IMR-90 (cell line): ENCODE results near the gene CDH1. TPM values are rescaled to one million over a fixed set of nuclear protein-coding genes. Genes with fewer than 3 reads are reported as not detected.
A peak's percentile ranks its signal among the peaks of the same experiment; 100 is the strongest.

ENCODE experiments used
- ATAC-seq: fragments of 200-7000 bp; cut with Tn5 transposase; 2 replicates; pipeline ENCODE4 v1.9.1; 2020; ENCODE audit warnings: low read depth, mild to moderate bottlenecking, moderate library complexity
- BruUV-seq: library from RNA; stranded (reverse); fragments of 400-500 nt; replicated peaks from 2 replicates; lab custom pipeline; 2021; lab: Mats Ljungman, UMichigan
- CTCF ChIA-PET: fragments of 300-600 bp; formaldehyde crosslinking; extraction: SDS; loops from one replicate; lab custom pipeline; 2021; ENCODE audit warnings: antibody characterized with exemption; lab: Yijun Ruan, JAX
- POLR2A ChIA-PET: fragments of 300-600 bp; sonication (Branson Sonifier 250); formaldehyde crosslinking; loops from one replicate; lab custom pipeline; 2022; ENCODE audit warnings: antibody characterized with exemption; ENCODE audit not compliant: unreplicated experiment; lab: Charles Lee
- DNase-seq: peaks from one replicate; pipeline ENCODE4 v3.0.0; 2013
- H2AFZ ChIP-seq: replicated peaks from 2 replicates; pipeline ENCODE3; 2013; ENCODE audit warnings: low read length, mild to moderate bottlenecking; ENCODE audit not compliant: poor library complexity
- H2AK5ac ChIP-seq: 2 replicates; pipeline ENCODE4 v1.6.1; 2013; ENCODE audit warnings: low read depth, low read length, inconsistent platforms
- H2AK9ac ChIP-seq: replicated peaks from 2 replicates; pipeline ENCODE3; 2013; ENCODE audit warnings: mild to moderate bottlenecking, low read depth, low read length, moderate library complexity; ENCODE audit not compliant: poor library complexity
- H2BK120ac ChIP-seq: 2 replicates; pipeline ENCODE4 v1.6.1; 2013; ENCODE audit warnings: low read depth, low read length, inconsistent platforms
- H2BK15ac ChIP-seq: 3 replicates; pipeline ENCODE4 v1.6.1; 2013; ENCODE audit warnings: low read depth, low read length, inconsistent platforms
- H2BK20ac ChIP-seq: 2 replicates; pipeline ENCODE4 v1.6.1; 2013; ENCODE audit warnings: low read depth, mild to moderate bottlenecking, inconsistent platforms, low read length, moderate library complexity
- H2BK5ac ChIP-seq: 2 replicates; pipeline ENCODE4 v1.6.1; 2013; ENCODE audit warnings: mild to moderate bottlenecking, low read depth, low read length, inconsistent platforms; ENCODE audit not compliant: poor library complexity, severe bottlenecking
- H3K14ac ChIP-seq: replicated peaks from 2 replicates; pipeline ENCODE4 v1.6.1; 2013; ENCODE audit warnings: low read depth, low read length, inconsistent platforms
- H3K18ac ChIP-seq: 2 replicates; pipeline ENCODE4 v1.6.1; 2013; ENCODE audit warnings: low read depth, low read length, control low read depth
- H3K23ac ChIP-seq: 2 replicates; pipeline ENCODE4 v1.6.1; 2013; ENCODE audit warnings: low read depth, low read length, inconsistent platforms
- H3K27ac ChIP-seq: 2 replicates; pipeline ENCODE4 v1.5.1; 2013; ENCODE audit warnings: mild to moderate bottlenecking, control low read depth, low read length; ENCODE audit not compliant: insufficient read depth
- H3K27me3 ChIP-seq: 2 replicates; pipeline ENCODE4 v1.6.1; 2013; ENCODE audit warnings: low read length; ENCODE audit not compliant: control insufficient read depth, insufficient read depth
- H3K36me3 ChIP-seq: 2 replicates; pipeline ENCODE4 v1.6.1; 2013; ENCODE audit warnings: low read length, mixed read lengths; ENCODE audit not compliant: control insufficient read depth, insufficient read depth
- H3K4ac ChIP-seq: 2 replicates; pipeline ENCODE4 v1.6.1; 2013; ENCODE audit warnings: low read depth, low read length, inconsistent platforms
- H3K4me1 ChIP-seq: 2 replicates; pipeline ENCODE4 v1.6.1; 2013; ENCODE audit warnings: low read length, mixed read lengths; ENCODE audit not compliant: control insufficient read depth, insufficient read depth
- H3K4me2 ChIP-seq: 2 replicates; pipeline ENCODE4 v1.6.1; 2013; ENCODE audit warnings: low read depth, mild to moderate bottlenecking, control low read depth, low read length, moderate library complexity
- H3K4me3 ChIP-seq: 2 replicates; pipeline ENCODE4 v1.5.1; 2013; ENCODE audit warnings: low read depth, mild to moderate bottlenecking, control low read depth, low read length, moderate library complexity; ENCODE audit not compliant: insufficient read depth
- H3K56ac ChIP-seq: 2 replicates; pipeline ENCODE4 v1.6.1; 2013; ENCODE audit warnings: low read length, inconsistent platforms; ENCODE audit not compliant: insufficient read depth; ENCODE audit errors: extremely low read depth
- H3K79me1 ChIP-seq, 2 experiments: 2 replicates each; pipeline ENCODE4 v1.6.1; 2013; ENCODE audit warnings: low read length in 2 of 2, inconsistent platforms in 1 of 2, low read depth in 1 of 2
- H3K9ac ChIP-seq: 2 replicates; pipeline ENCODE4 v1.6.1; 2013; ENCODE audit warnings: low read depth, low read length, control low read depth
- H3K9me1 ChIP-seq: 2 replicates; pipeline ENCODE4 v1.6.1; 2013; ENCODE audit warnings: low read length, inconsistent platforms; ENCODE audit not compliant: insufficient read depth
- H3K9me3 ChIP-seq: 2 replicates; pipeline ENCODE4 v1.6.1; 2013; ENCODE audit warnings: low read length; ENCODE audit not compliant: control insufficient read depth, insufficient read depth
- H4K20me1 ChIP-seq: 2 replicates; pipeline ENCODE4 v1.6.1; 2013; ENCODE audit warnings: low read length, inconsistent platforms; ENCODE audit not compliant: insufficient read depth
- H4K5ac ChIP-seq: 2 replicates; pipeline ENCODE4 v1.6.1; 2013; ENCODE audit warnings: mild to moderate bottlenecking, low read depth, low read length, control low read depth
- H4K8ac ChIP-seq, 2 experiments: 2 replicates each; pipeline ENCODE4 v1.6.1; 2013; ENCODE audit warnings: low read depth in 2 of 2, low read length in 2 of 2, control low read depth in 1 of 2, inconsistent platforms in 1 of 2
- H4K91ac ChIP-seq: 2 replicates; pipeline ENCODE4 v1.6.1; 2013; ENCODE audit warnings: low read depth, low read length, inconsistent platforms; ENCODE audit not compliant: insufficient read depth
- BHLHE40 ChIP-seq: fragments of 150-350 bp; IDR thresholded peaks from 2 replicates; pipeline ENCODE4 v1.6.1; 2016; ENCODE audit warnings: mild to moderate bottlenecking, low read depth, low read length
- CEBPB ChIP-seq: IDR thresholded peaks from 2 replicates; pipeline ENCODE4 v1.6.1; 2012; ENCODE audit warnings: low read depth, low read length, improper control_type of control experiment
- MAFK ChIP-seq: IDR thresholded peaks from 2 replicates; pipeline ENCODE4 v1.6.1; 2012; ENCODE audit warnings: low read depth, low read length, improper control_type of control experiment
- MAZ ChIP-seq: IDR thresholded peaks from 2 replicates; pipeline ENCODE4 v1.6.1; 2012; ENCODE audit warnings: low read depth, mild to moderate bottlenecking, low read length, improper control_type of control experiment, moderate library complexity, borderline replicate concordance
- MXI1 ChIP-seq: IDR thresholded peaks from 2 replicates; pipeline ENCODE4 v1.6.1; 2012; ENCODE audit warnings: low read depth, mild to moderate bottlenecking, low read length, moderate library complexity, borderline replicate concordance
- NFE2L2 ChIP-seq: fragments of 150-350 bp; IDR thresholded peaks from 2 replicates; pipeline ENCODE4 v1.6.1; 2016; ENCODE audit warnings: low read depth, mild to moderate bottlenecking, low read length
- RFX5 ChIP-seq: IDR thresholded peaks from 2 replicates; pipeline ENCODE4 v1.8.0; 2012; ENCODE audit warnings: low read depth, mild to moderate bottlenecking, low read length, moderate library complexity
- SMC3 ChIP-seq: fragments of 150-350 bp; IDR thresholded peaks from 2 replicates; pipeline ENCODE4 v1.6.1; 2016; ENCODE audit warnings: low read depth, mild to moderate bottlenecking, antibody characterized with exemption, low read length, moderate library complexity
- WGBS, 2 experiments: methylation state at CpG; one replicate each; pipeline versions ENCODE4 v1.1.5 to v1.1.7; 2013; ENCODE audit warnings: missing lambda C conversion rate in 2 of 2; ENCODE audit not compliant: insufficient read length in 1 of 2; ENCODE audit errors: extremely low coverage in 2 of 2; 5-methylcytosine and 5-hydroxymethylcytosine counted together
- dilution Hi-C: fragments of 300-500 bp; cut with HindIII; formaldehyde crosslinking; loops from one replicate; pipeline ENCODE4 v1.14.3; 2018; ENCODE audit warnings: low sequenced_read_pairs; ENCODE audit not compliant: unreplicated experiment
- in situ Hi-C: fragments of 300-500 bp; cut with MboI; formaldehyde crosslinking; loops from 3 replicates; pipeline ENCODE4 v1.14.3; 2019; ENCODE audit warnings: low sequenced_read_pairs, inconsistent platforms, mixed read lengths
- intact Hi-C: fragments of 100-400 bp; cut with micrococcal nuclease; formaldehyde crosslinking; loops from 2 replicates; pipeline ENCODE4 v1.10.0; 2022
- polyA plus RNA-seq, 3 experiments: library from polyadenylated mRNA; depleted of rRNA; stranded (reverse); fragments of >200 nt; gene quantifications; 2 replicates each; pipeline ENCODE4 v1.2.3, GENCODE V29; 2012; ENCODE audit warnings: low replicate concordance in 1 of 3
- total RNA-seq: library from RNA; depleted of rRNA; stranded (reverse); fragments of >200 nt; gene quantifications from 2 replicates; pipeline ENCODE4 v1.2.3, GENCODE V29; 2012
- TF ChIP-seq, protein P1 (sequence below): fragments of 150-350 bp; IDR thresholded peaks from 2 replicates; pipeline ENCODE4 v1.6.1; 2017; ENCODE audit warnings: mild to moderate bottlenecking, antibody characterized with exemption, low read length, low read depth
- TF ChIP-seq, protein P2 (sequence below): fragments of 150-350 bp; IDR thresholded peaks from 2 replicates; pipeline ENCODE4 v1.6.1; 2016; ENCODE audit warnings: low read depth, mild to moderate bottlenecking, low read length, moderate library complexity, borderline replicate concordance

The CDH1 gene
- total and polyA plus RNA-seq, 2 of the 4 experiments (the other 2 are of a cell fraction) = under 0.01 TPM; not detected in 1

DNA sequence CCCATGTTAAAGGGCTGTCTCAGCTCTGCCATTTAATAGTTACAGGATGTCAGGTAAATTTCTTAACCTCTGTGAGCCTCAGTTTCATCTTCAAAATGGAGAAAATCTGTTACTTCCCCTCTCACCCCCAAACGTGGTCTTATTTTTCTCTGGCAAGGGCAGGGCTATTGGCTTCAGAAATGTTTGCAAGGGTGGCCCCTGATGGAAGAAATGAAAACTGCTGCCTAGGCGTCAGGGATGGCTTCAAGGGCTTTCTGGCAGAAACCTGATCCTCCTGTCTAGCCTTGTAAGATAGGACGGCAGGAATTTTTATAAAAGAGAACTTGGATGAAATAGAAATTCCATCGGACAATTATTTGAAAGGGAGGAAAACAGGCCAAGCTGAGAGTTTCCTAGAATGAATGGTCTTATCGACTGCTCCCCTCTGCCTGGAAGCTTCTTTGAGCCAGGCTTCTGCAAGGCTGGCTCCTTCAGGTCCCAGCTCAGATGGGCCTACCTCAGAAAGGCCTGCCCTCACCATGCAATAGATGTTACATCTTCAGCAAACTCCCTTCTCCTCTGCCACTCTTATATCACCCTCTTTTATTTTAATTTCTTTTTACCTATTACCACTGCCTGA lies 63.3 kb downstream of the CDH1 start (continued):
- 0 out of 2 replicates have a peak, but pooled peaks have one; percentile 4 for TF ChIP-seq MAFK

DNA sequence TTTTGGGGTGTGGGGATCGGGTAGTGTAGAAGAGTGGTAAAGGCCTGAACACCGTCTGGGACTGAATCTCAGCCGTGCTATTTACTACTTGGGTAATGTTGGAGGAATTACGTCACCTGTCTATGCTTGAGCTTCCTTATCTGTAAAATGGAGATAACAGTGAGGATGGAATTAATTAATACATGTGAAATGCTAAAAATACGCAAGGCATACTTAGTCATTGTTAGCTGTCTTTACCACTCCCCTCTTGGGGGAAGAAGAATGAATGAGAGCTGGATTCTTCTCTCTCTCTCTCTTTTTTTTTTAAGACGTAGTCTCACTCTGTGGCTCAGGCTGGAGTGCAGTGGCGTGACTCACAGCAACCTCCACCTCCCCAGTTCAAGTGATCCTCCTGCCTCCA lies 65.1 kb downstream of the CDH1 start:
- H3K4me3 ChIP-seq = no peak overlapping the region
- no peak overlapping the region for H4K5ac ChIP-seq
- no peak overlapping the region for H3K14ac ChIP-seq
- H3K56ac ChIP-seq = no peak overlapping the region
- in situ Hi-C loops = no loop called here
- H4K91ac ChIP-seq = no peak overlapping the region
- H3K18ac ChIP-seq = no peak overlapping the region
- H2AFZ ChIP-seq = no peak overlapping the region
- H3K36me3 ChIP-seq = no peaks in the 10 kb centered on the region
- no peaks in the 10 kb centered on the region for H3K9me1 ChIP-seq
- intact Hi-C loops = no loop called here
- H3K23ac ChIP-seq = no peak overlapping the region
- ChIA-PET POLR2A (no interaction called here), CTCF (interaction anchor here (0.6 to 1.3 kb wide), 2 partner anchors 9 to 212 kb away, joined by 3 to 6 read pairs; no protein-coding TSS in a partner anchor)
- peak overlapping the region; percentile 46 for H2AK9ac ChIP-seq
- H3K9ac ChIP-seq = no peak overlapping the region
- DNase-seq (peak; percentile 81), ATAC-seq (peak; percentile 40)
- H3K27me3 ChIP-seq = peaks cover 5% of the 10 kb centered on the region; the same call in 1 of the 2 replicates
- H3K27ac ChIP-seq = no peak overlapping the region
- no peak overlapping the region for H3K4me2 ChIP-seq
- dilution Hi-C loops = no loop called here
- no peak overlapping the region for H4K8ac ChIP-seq
- no peak overlapping the region for H2BK20ac ChIP-seq
- no peak overlapping the region for H2AK5ac ChIP-seq
- peak overlapping the region; percentile 8; the same call in 1 of the 2 replicates for H2BK120ac ChIP-seq
- no peak overlapping the region for H3K4ac ChIP-seq
- no TSS peak for BruUV-seq
- no peak for TF ChIP-seq MAZ
- TF ChIP-seq CEBPB = peak; percentile 53; the same call in 1 of the 2 replicates
- TF ChIP-seq, protein P1, sequence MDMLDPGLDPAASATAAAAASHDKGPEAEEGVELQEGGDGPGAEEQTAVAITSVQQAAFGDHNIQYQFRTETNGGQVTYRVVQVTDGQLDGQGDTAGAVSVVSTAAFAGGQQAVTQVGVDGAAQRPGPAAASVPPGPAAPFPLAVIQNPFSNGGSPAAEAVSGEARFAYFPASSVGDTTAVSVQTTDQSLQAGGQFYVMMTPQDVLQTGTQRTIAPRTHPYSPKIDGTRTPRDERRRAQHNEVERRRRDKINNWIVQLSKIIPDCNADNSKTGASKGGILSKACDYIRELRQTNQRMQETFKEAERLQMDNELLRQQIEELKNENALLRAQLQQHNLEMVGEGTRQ = no peak
- no peak for TF ChIP-seq MXI1
- no peak for TF ChIP-seq BHLHE40
- TF ChIP-seq, protein P2, sequence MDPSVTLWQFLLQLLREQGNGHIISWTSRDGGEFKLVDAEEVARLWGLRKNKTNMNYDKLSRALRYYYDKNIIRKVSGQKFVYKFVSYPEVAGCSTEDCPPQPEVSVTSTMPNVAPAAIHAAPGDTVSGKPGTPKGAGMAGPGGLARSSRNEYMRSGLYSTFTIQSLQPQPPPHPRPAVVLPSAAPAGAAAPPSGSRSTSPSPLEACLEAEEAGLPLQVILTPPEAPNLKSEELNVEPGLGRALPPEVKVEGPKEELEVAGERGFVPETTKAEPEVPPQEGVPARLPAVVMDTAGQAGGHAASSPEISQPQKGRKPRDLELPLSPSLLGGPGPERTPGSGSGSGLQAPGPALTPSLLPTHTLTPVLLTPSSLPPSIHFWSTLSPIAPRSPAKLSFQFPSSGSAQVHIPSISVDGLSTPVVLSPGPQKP = no peak
- TF ChIP-seq SMC3 = no peak
- no peak for TF ChIP-seq RFX5
- TF ChIP-seq NFE2L2 = no peak
- no peak overlapping the region for H2BK5ac ChIP-seq
- 80% methylated on average over 2 of the region's 7 CpGs; no CpG with 5 or more reads in 1 of the 2 experiments for WGBS, 2 experiments
- H3K9me3 ChIP-seq = no peaks in the 10 kb centered on the region
- H2BK15ac ChIP-seq = no peak overlapping the region
- H3K4me1 ChIP-seq = peaks cover 2% of the 10 kb centered on the region; the same call in 1 of the 2 replicates
- H3K79me1 ChIP-seq = no peaks in the 10 kb centered on the region
- H4K20me1 ChIP-seq = no peaks in the 10 kb centered on the region
